PC-3 (cell line): Measurements from ENCODE around the gene CBL. TPM values are rescaled to one million over a fixed set of nuclear protein-coding genes. Genes with fewer than 3 reads are reported as not detected.

Experiments used
- ATAC-seq: fragments of 200-7000 bp; cut with Tn5 transposase; 2 replicates; pipeline ENCODE4 v1.9.1; 2020; ENCODE audit warnings: mild to moderate bottlenecking, moderate library complexity
- BruUV-seq: library from RNA; stranded (reverse); fragments of 400-500 nt; replicated peaks from 2 replicates; lab custom pipeline; 2021; lab: Mats Ljungman, UMichigan
- CTCF ChIA-PET: fragments of 300-600 bp; sonication (Branson Sonifier 250); formaldehyde crosslinking; loops from one replicate; lab custom pipeline; 2022; ENCODE audit warnings: antibody characterized with exemption; lab: Charles Lee
- POLR2A ChIA-PET: fragments of 300-600 bp; sonication (Branson Sonifier 250); formaldehyde crosslinking; loops from one replicate; lab custom pipeline; 2022; ENCODE audit warnings: antibody characterized with exemption; ENCODE audit not compliant: unreplicated experiment; lab: Charles Lee
- DNase-seq: peaks from one replicate; pipeline ENCODE4 v3.0.0-alpha.2; 2015
- H2AFZ ChIP-seq: fragments of 300-600 bp; sonication (generic); 2 replicates; pipeline ENCODE4 v1.6.0; 2016; ENCODE audit warnings: antibody characterized with exemption, low read length
- H3F3A ChIP-seq: fragments of 300-600 bp; sonication (generic); one replicate; pipeline ENCODE4 v1.6.0; 2017; ENCODE audit warnings: antibody characterized with exemption, low read length, control low read depth, mild to moderate bottlenecking; ENCODE audit not compliant: unreplicated experiment
- H3K27ac ChIP-seq: fragments of 300-600 bp; sonication (generic); 2 replicates; pipeline ENCODE4 v1.5.1; 2016; ENCODE audit warnings: mild to moderate bottlenecking, low read length
- H3K27me3 ChIP-seq: fragments of 300-600 bp; sonication (generic); 2 replicates; pipeline ENCODE4 v1.6.1; 2016; ENCODE audit warnings: low read length, mixed read lengths
- H3K36me3 ChIP-seq: fragments of 300-600 bp; sonication (generic); 2 replicates; pipeline ENCODE4 v1.6.1; 2016; ENCODE audit warnings: low read depth, mixed run types, low read length, mixed read lengths
- H3K4me1 ChIP-seq: fragments of 300-600 bp; sonication (generic); 2 replicates; pipeline ENCODE4 v1.5.1; 2016; ENCODE audit warnings: low read length; ENCODE audit not compliant: insufficient read depth
- H3K4me2 ChIP-seq: fragments of 300-600 bp; sonication (generic); 2 replicates; pipeline ENCODE4 v1.6.0; 2016; ENCODE audit warnings: low read length
- H3K4me3 ChIP-seq: fragments of 300-600 bp; sonication (generic); 2 replicates; pipeline ENCODE4 v1.5.1; 2016; ENCODE audit warnings: mild to moderate bottlenecking, low read length, mixed read lengths
- H3K79me2 ChIP-seq: fragments of 300-600 bp; sonication (generic); 2 replicates; pipeline ENCODE4 v1.6.1; 2017; ENCODE audit warnings: low read length, mixed read lengths
- H3K9ac ChIP-seq: fragments of 300-600 bp; sonication (generic); 2 replicates; pipeline ENCODE4 v1.6.0; 2016; ENCODE audit warnings: mild to moderate bottlenecking, low read length
- H3K9me2 ChIP-seq: fragments of 300-600 bp; sonication (generic); replicated peaks from 2 replicates; pipeline ENCODE4 v1.6.1; 2016; ENCODE audit warnings: mixed run types, low read length, mixed read lengths
- H3K9me3 ChIP-seq: fragments of 300-600 bp; sonication (generic); 2 replicates; pipeline ENCODE4 v1.6.1; 2016; ENCODE audit warnings: low read length, mixed read lengths
- H4K20me1 ChIP-seq: fragments of 300-600 bp; sonication (generic); 2 replicates; pipeline ENCODE4 v1.6.1; 2016; ENCODE audit warnings: low read length, mixed read lengths
- CTCF ChIP-seq: fragments of 300-600 bp; sonication (generic); conservative IDR thresholded peaks from 2 replicates; pipeline ENCODE4 v1.5.1; 2017; ENCODE audit warnings: antibody characterized with exemption, low read depth, mild to moderate bottlenecking, low read length
- EZH2 ChIP-seq: fragments of 300-600 bp; sonication (generic); IDR thresholded peaks from one replicate; pipeline ENCODE4 v1.6.1; 2017; ENCODE audit warnings: antibody characterized with exemption, mild to moderate bottlenecking, low read length; ENCODE audit not compliant: unreplicated experiment
- EZH2phosphoT487 ChIP-seq: fragments of 300-600 bp; sonication (generic); IDR thresholded peaks from 2 replicates; pipeline ENCODE4 v1.6.1; 2018; ENCODE audit warnings: mild to moderate bottlenecking, antibody characterized with exemption, low read length, borderline replicate concordance
- intact Hi-C: fragments of 100-400 bp; cut with micrococcal nuclease; formaldehyde crosslinking; loops from 2 replicates; pipeline ENCODE4 v1.9.0; 2023
- total RNA-seq: library from RNA; depleted of rRNA; stranded (reverse); fragments of >200 nt; gene quantifications from 2 replicates; pipeline ENCODE4 v1.2.3, GENCODE V29; 2014

CBL gene
- total RNA-seq, 1 experiment from 2014 or later: 11.4 TPM

- BruUV-seq: no TSS peak
- POLR2A ChIA-PET: no interaction called here
- H2AFZ ChIP-seq: no peak overlapping the region
Measured at GRCh38 chr11:119303227-119303718, 97.1 kb downstream of the CBL start.

DNA sequence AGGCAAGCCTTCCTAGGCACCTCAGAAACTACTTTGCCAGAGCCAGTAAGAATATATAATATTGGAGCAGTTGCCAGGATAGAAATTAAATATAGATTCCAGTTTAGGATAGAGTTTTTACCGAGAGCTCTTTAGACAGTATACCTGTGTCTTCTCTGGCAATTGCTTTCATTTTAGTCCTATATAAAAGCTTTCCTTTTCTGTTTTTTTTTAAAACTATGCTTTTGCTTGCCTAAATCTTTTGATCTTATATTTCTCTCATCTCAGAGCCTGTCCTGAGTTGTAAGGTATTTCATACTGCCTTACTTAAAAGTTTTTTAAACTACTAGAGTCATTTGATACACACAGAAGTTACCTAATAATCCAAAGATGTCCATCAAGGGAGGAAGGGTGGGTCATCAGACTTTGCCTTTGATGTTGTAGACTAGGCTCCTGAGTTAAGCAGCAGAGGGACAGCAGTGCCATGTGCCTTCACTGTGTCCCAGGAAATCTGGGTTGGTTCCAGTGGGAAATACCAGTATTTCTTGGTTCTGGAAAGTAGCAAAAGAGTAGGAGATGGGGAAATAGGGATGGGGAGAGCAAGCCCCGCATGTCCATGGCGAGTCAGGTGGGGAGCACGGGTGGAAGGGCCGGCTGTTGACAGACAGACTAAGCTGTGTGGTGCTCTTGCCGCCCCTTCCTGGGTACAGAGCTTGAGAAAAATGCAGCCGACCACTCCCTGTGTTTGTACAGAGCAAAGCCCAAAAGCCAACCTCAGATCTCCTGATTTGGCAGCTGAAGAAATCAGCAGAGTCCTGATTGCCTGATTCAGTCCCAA is 99.6 kb downstream of the CBL start:
- no peak overlapping the region for H3K4me2 ChIP-seq
- no peaks in the 10 kb centered on the region for H3K4me1 ChIP-seq
- no peak for DNase-seq
- H2AFZ ChIP-seq: no peak overlapping the region
- no TSS peak for BruUV-seq
- no peak overlapping the region for H3K9ac ChIP-seq
- H3K79me2 ChIP-seq: no peaks in the 10 kb centered on the region
- H3K9me2 ChIP-seq: no peaks in the 10 kb centered on the region
- no peak for TF ChIP-seq EZH2
- TF ChIP-seq CTCF: no peak
- TF ChIP-seq EZH2phosphoT487: no peak
- H3F3A ChIP-seq: no peaks in the 10 kb centered on the region
- no peaks in the 10 kb centered on the region for H4K20me1 ChIP-seq
- peaks cover 48% of the 10 kb centered on the region; the same call in 1 of the 2 replicates for H3K36me3 ChIP-seq
- intact Hi-C loops: no loop called here
- H3K27ac ChIP-seq: no peak overlapping the region
- POLR2A ChIA-PET: no interaction called here
- CTCF ChIA-PET: no interaction called here
- no peaks in the 10 kb centered on the region for H3K27me3 ChIP-seq
- ATAC-seq: no peak
- H3K4me3 ChIP-seq: no peak overlapping the region
- no peaks in the 10 kb centered on the region for H3K9me3 ChIP-seq

More at GRCh38 chr11:119303227-119303718, 97.1 kb downstream of the CBL start:
- CTCF ChIA-PET: no interaction called here
- Histone ChIP-seq H3F3A (no peaks in the 10 kb centered on the region), H3K27ac (no peak overlapping the region), H4K20me1 (no peaks in the 10 kb centered on the region), H3K9ac (no peak overlapping the region), H3K9me3 (no peaks in the 10 kb centered on the region), H3K4me3 (no peak overlapping the region), H3K4me1 (no peaks in the 10 kb centered on the region), H3K79me2 (no peaks in the 10 kb centered on the region), H3K36me3 (peaks cover 54% of the 10 kb centered on the region), H3K27me3 (no peaks in the 10 kb centered on the region), H3K9me2 (no peaks in the 10 kb centered on the region), H3K4me2 (no peak overlapping the region)
- no peak for ATAC-seq
- intact Hi-C loops: no loop called here
- TF ChIP-seq CTCF (no peak), EZH2phosphoT487 (no peak), EZH2 (no peak)
- DNase-seq: no peak
